ENCODE measurements around the gene EYS. TPM values are rescaled to one million over a fixed set of nuclear protein-coding genes. Genes with fewer than 3 reads are reported as not detected.

Gene EYS
- total RNA-seq, 1 experiment from 2014 or later, result not detected

GRCh38 chr6:64146094-64146493 is 1560.9 kb downstream of the EYS start:
- H3K36me3 ChIP-seq (ENCODE audit: control insufficient read depth in 1 of 2, insufficient read depth in 2 of 2, low read length in 2 of 2), result no peaks in the 10 kb centered on the region

More at GRCh38 chr6:64146094-64146493, 1560.9 kb downstream of the EYS start:
- no TSS peak for BruUV-seq (replicated peaks)
- ChIA-PET POLR2A (no interaction called here), RAD21 (ENCODE audit: low non-redundant PET in 1 of 2, low total read pairs in 2 of 2, uncharacterized antibody in 2 of 2, unreplicated experiment in 2 of 2) (no interaction called here), CTCF (no interaction called here)
- no peak overlapping the region for H3K4me3 ChIP-seq (replicated peaks in 1 of 2; ENCODE audit: low read depth in 1 of 2, low read length in 2 of 2)
- no peak for DNase-seq (ENCODE audit: low read depth, low spot score)
- no peaks in the 10 kb centered on the region for H4K20me1 ChIP-seq (ENCODE audit: insufficient read depth)
- H3K79me2 ChIP-seq (ENCODE audit: insufficient read depth, low read length), result no peaks in the 10 kb centered on the region
- intact Hi-C loops (cut with micrococcal nuclease), result no loop called here
- no peaks in the 10 kb centered on the region for H3K4me1 ChIP-seq (ENCODE audit: control insufficient read depth in 1 of 2, insufficient read depth in 2 of 2, low read length in 2 of 2)
- TF ChIP-seq CTCF (IDR thresholded peaks at IDR 0.05 in 2 of 3, conservative IDR thresholded peaks at IDR 0.05 in 1 of 3; ENCODE audit: borderline replicate concordance in 1 of 3, insufficient read depth in 1 of 3, low read depth in 2 of 3, low read length in 2 of 3) (no peak), YY1 (IDR thresholded peaks at IDR 0.05; ENCODE audit: extremely low read depth, insufficient replicate concordance, low read depth, low read length) (no peak), EZH2 (IDR thresholded peaks at IDR 0.05) (no peak), CBX3 (IDR thresholded peaks at IDR 0.05; ENCODE audit: low read depth) (no peak), POLR2AphosphoS5 (IDR thresholded peaks at IDR 0.05; ENCODE audit: low read depth, low read length) (no peak), RAD21 (IDR thresholded peaks at IDR 0.05; ENCODE audit: low read depth) (no peak), MAX (IDR thresholded peaks at IDR 0.05) (no peak), SP1 (IDR thresholded peaks at IDR 0.05; ENCODE audit: low read depth) (no peak), ELF1 (IDR thresholded peaks at IDR 0.05; ENCODE audit: borderline replicate concordance, low read depth) (no peak), SRF (IDR thresholded peaks at IDR 0.05; ENCODE audit: low read depth) (no peak)
- TF ChIP-seq, protein P1, sequence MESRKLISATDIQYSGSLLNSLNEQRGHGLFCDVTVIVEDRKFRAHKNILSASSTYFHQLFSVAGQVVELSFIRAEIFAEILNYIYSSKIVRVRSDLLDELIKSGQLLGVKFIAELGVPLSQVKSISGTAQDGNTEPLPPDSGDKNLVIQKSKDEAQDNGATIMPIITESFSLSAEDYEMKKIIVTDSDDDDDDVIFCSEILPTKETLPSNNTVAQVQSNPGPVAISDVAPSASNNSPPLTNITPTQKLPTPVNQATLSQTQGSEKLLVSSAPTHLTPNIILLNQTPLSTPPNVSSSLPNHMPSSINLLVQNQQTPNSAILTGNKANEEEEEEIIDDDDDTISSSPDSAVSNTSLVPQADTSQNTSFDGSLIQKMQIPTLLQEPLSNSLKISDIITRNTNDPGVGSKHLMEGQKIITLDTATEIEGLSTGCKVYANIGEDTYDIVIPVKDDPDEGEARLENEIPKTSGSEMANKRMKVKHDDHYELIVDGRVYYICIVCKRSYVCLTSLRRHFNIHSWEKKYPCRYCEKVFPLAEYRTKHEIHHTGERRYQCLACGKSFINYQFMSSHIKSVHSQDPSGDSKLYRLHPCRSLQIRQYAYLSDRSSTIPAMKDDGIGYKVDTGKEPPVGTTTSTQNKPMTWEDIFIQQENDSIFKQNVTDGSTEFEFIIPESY (IDR thresholded peaks at IDR 0.05; ENCODE audit: extremely low read depth, insufficient replicate concordance, low read length), result no peak
- no peaks in the 10 kb centered on the region for H3K27me3 ChIP-seq (ENCODE audit: insufficient read depth, low read length)
- H3K9ac ChIP-seq (ENCODE audit: low read length), result no peak overlapping the region
- no peak overlapping the region for H3K27ac ChIP-seq (ENCODE audit: low read depth, low read length)
- no peak overlapping the region for H2AFZ ChIP-seq (ENCODE audit: low read depth, low read length, poor library complexity, severe bottlenecking)
- no peaks in the 10 kb centered on the region; a peak in 1 of 4 replicates for H3K9me3 ChIP-seq (ENCODE audit: control insufficient read depth in 1 of 2, insufficient read depth in 1 of 2, low read depth in 1 of 2, low read length in 2 of 2)
- no peaks in the 10 kb centered on the region for H3K9me2 ChIP-seq (ENCODE audit: insufficient read depth)
- H3K4me2 ChIP-seq (ENCODE audit: low read length), result no peak overlapping the region
- no peak for ATAC-seq
